ENCODE measurements around the gene TMEM132D. TPM values are rescaled to one million over a fixed set of nuclear protein-coding genes. Genes with fewer than 3 reads are reported as not detected.

The TMEM132D gene
- total and polyA plus RNA-seq, 2 of the 8 experiments (the other 6 are each of a cell fraction or from before 2014, with no cell fraction given), result 3.5 to 10.1 TPM

GRCh38 chr12:129610601-129611120 is 293.2 kb downstream of the TMEM132D start:
- H2AK5ac ChIP-seq (ENCODE audit: low read depth, low read length), result no peak overlapping the region
- no peak overlapping the region for H3K14ac ChIP-seq (ENCODE audit: insufficient read length)
- no peaks in the 10 kb centered on the region for H3K9me3 ChIP-seq (ENCODE audit: insufficient read depth in 2 of 2, low read depth in 1 of 2, low read length in 1 of 2)
- WGBS, 2 experiments (ENCODE audit: extremely low coverage in 1 of 2, insufficient coverage in 1 of 2, insufficient read length in 1 of 2, insufficient replicate concordance in 2 of 2, low coverage in 1 of 2, low lambda C conversion rate in 2 of 2, missing lambda C conversion rate in 1 of 2), result 92% methylated on average over 5 of the region's 5 CpGs; no CpG with 5 or more reads in 1 of the 2 experiments
- POLR2A ChIA-PET (ENCODE audit: partially characterized antibody), result interaction anchor here (0.7 kb wide), 1 partner anchor 9 kb away, joined by 3 read pairs; no protein-coding TSS in a partner anchor
- H3K4ac ChIP-seq (replicated peaks; ENCODE audit: insufficient read length, low read depth, low read length), result no peak overlapping the region
- H2BK5ac ChIP-seq (ENCODE audit: low read depth, low read length), result no peak overlapping the region
- H3K56ac ChIP-seq (replicated peaks; ENCODE audit: insufficient read length, low read depth, low read length), result no peak overlapping the region
- H4K20me1 ChIP-seq (replicated peaks in 1 of 2; ENCODE audit: control insufficient read depth in 1 of 2, insufficient read depth in 2 of 2, low read length in 2 of 2), result no peaks in the 10 kb centered on the region
- no peak overlapping the region for H2BK15ac ChIP-seq (ENCODE audit: low read length)
- no peak overlapping the region for H2AFZ ChIP-seq (ENCODE audit: low read length)
- no peaks in the 10 kb centered on the region for H3K23me2 ChIP-seq (ENCODE audit: low read depth, low read length)
- H2BK120ac ChIP-seq (replicated peaks; ENCODE audit: low read depth, low read length), result no peak overlapping the region
- no peak overlapping the region for H2BK12ac ChIP-seq (ENCODE audit: low read depth, low read length)
- no peak overlapping the region for H4K5ac ChIP-seq (ENCODE audit: insufficient read length, low read depth, low read length)
- H3K36me3 ChIP-seq (ENCODE audit: control insufficient read depth in 2 of 4, insufficient read depth in 4 of 4, low read length in 3 of 4), result no peaks in the 10 kb centered on the region
- H3K4me3 ChIP-seq (ENCODE audit: extremely low read depth in 1 of 4, insufficient read depth in 2 of 4, low read depth in 3 of 4, low read length in 4 of 4), result no peak overlapping the region
- H3K27me3 ChIP-seq (replicated peaks in 1 of 4; ENCODE audit: control insufficient read depth in 3 of 4, extremely low read depth in 1 of 4, insufficient read depth in 3 of 4, low read length in 3 of 4), result no peaks in the 10 kb centered on the region
- H4K8ac ChIP-seq (ENCODE audit: extremely low read depth, insufficient read depth, low read length), result no peak overlapping the region
- no peak overlapping the region for H3K4me2 ChIP-seq (ENCODE audit: insufficient read depth in 1 of 2, low read depth in 2 of 2, low read length in 2 of 2)
- no peak overlapping the region for H3K18ac ChIP-seq (ENCODE audit: extremely low read depth, low read length)
- CTCF ChIA-PET (ENCODE audit: partially characterized antibody), result interaction anchor here (0.7 to 1.0 kb wide), 2 partner anchors 141 to 300 kb away, joined by 3 read pairs; no protein-coding TSS in a partner anchor
- peaks cover 2 to 15% (median 8%) of the 10 kb centered on the region in 4 experiments; a peak in 5 of 7 replicates for H3K4me1 ChIP-seq (replicated peaks in 1 of 4; ENCODE audit: control insufficient read depth in 3 of 4, insufficient read depth in 4 of 4, low read length in 3 of 4)
- H3K27ac ChIP-seq (ENCODE audit: low read depth, low read length), result no peak overlapping the region
- H3K9ac ChIP-seq (replicated peaks in 1 of 4; ENCODE audit: extremely low read depth in 1 of 4, low read depth in 3 of 4, low read length in 3 of 4), result no peak overlapping the region
- no peak overlapping the region for H2BK20ac ChIP-seq (ENCODE audit: low read length)
- no peaks in the 10 kb centered on the region for H3K79me1 ChIP-seq (ENCODE audit: low read depth, low read length)
- no peak overlapping the region for H3K23ac ChIP-seq (ENCODE audit: insufficient read length)
- DNase-seq (ENCODE audit: low read depth in 1 of 2, low spot score in 2 of 2), result no peak
- H3K79me2 ChIP-seq (ENCODE audit: control insufficient read depth in 1 of 2, insufficient read depth in 2 of 2, low read length in 2 of 2), result no peaks in the 10 kb centered on the region
- H4K91ac ChIP-seq (replicated peaks; ENCODE audit: insufficient read length, low read length), result no peak overlapping the region
- FAIRE-seq, result no peak
- TF ChIP-seq YY1 (IDR thresholded peaks at IDR 0.05; ENCODE audit: low read depth, low read length) (no peak), E2F6 (IDR thresholded peaks at IDR 0.05) (no peak), RXRA (IDR thresholded peaks at IDR 0.05; ENCODE audit: insufficient read depth, low read depth, low read length) (no peak), CTCF (IDR thresholded peaks at IDR 0.05; ENCODE audit: control extremely low read depth in 1 of 3, insufficient read depth in 1 of 3, low read depth in 1 of 3, low read length in 3 of 3) (no peak), POLR2A (IDR thresholded peaks at IDR 0.05; ENCODE audit: control extremely low read depth in 1 of 2, low read depth in 2 of 2, low read length in 2 of 2) (no peak), CBX5 (IDR thresholded peaks at IDR 0.05; ENCODE audit: low read depth, low read length) (no peak), JUND (IDR thresholded peaks at IDR 0.05; ENCODE audit: low read length) (no peak), JUN (IDR thresholded peaks at IDR 0.05; ENCODE audit: low read depth, low read length) (no peak), SIX5 (IDR thresholded peaks at IDR 0.05; ENCODE audit: low read depth, low read length) (no peak), BACH1 (IDR thresholded peaks at IDR 0.05; ENCODE audit: low read length) (no peak)

Data from H1 (cell line).